Adipocyte (in vitro differentiated cells): Measurements from ENCODE around the gene PLAAT2.
"Not testable (repeated sequence)": the region's sequence is repeated elsewhere in the genome, so short reads cannot be mapped to it uniquely, and the experiment has no call there.

ENCODE experiments used
- DNase-seq: peaks from one replicate; pipeline ENCODE4 v3.0.0-alpha.2; 2015; ENCODE audit warnings: low read depth
- H3K27me3 ChIP-seq: replicated peaks from 2 replicates; pipeline ENCODE4 v1.7.0; 2013; ENCODE audit warnings: mild to moderate bottlenecking, low read length, moderate library complexity; ENCODE audit not compliant: control insufficient read depth, insufficient read depth
- H3K36me3 ChIP-seq: 2 replicates; pipeline ENCODE4 v1.7.0; 2013; ENCODE audit warnings: low read length, mild to moderate bottlenecking, moderate library complexity; ENCODE audit not compliant: control insufficient read depth, insufficient read depth, severe bottlenecking
- H3K4me1 ChIP-seq: 2 replicates; pipeline ENCODE4 v1.7.0; 2013; ENCODE audit warnings: mild to moderate bottlenecking, low read length, moderate library complexity; ENCODE audit not compliant: control insufficient read depth, insufficient read depth
- H3K4me3 ChIP-seq: 2 replicates; pipeline ENCODE4 v1.7.0; 2013; ENCODE audit warnings: mild to moderate bottlenecking, low read length, moderate library complexity
- H3K9ac ChIP-seq: 2 replicates; pipeline ENCODE4 v1.7.0; 2013; ENCODE audit warnings: mild to moderate bottlenecking, low read length, moderate library complexity
- H3K9me3 ChIP-seq: 2 replicates; pipeline ENCODE4 v1.7.0; 2013; ENCODE audit warnings: mild to moderate bottlenecking, low read length, moderate library complexity; ENCODE audit not compliant: control insufficient read depth

PLAAT2 gene

GRCh38 chr11:63599211-63600122 lies 36.3 kb upstream of the PLAAT2 start:
- H3K36me3 ChIP-seq, result peaks cover 39% of the 10 kb centered on the region
- no peak overlapping the region for H3K9ac ChIP-seq

GRCh38 chr11:63598556-63598955 lies 35.4 kb upstream of the PLAAT2 start:
- no peak for DNase-seq
- Histone ChIP-seq H3K4me3 (no peak overlapping the region), H3K36me3 (peaks cover 44% of the 10 kb centered on the region), H3K9me3 (no peaks in the 10 kb centered on the region), H3K9ac (no peak overlapping the region), H3K4me1 (peaks cover 51% of the 10 kb centered on the region), H3K27me3 (no peaks in the 10 kb centered on the region)

More at GRCh38 chr11:63599211-63600122, 36.3 kb upstream of the PLAAT2 start:
- peaks cover 56% of the 10 kb centered on the region for H3K4me1 ChIP-seq
- no peaks in the 10 kb centered on the region for H3K27me3 ChIP-seq
- no peak overlapping the region for H3K4me3 ChIP-seq
- no peaks in the 10 kb centered on the region for H3K9me3 ChIP-seq
- peak; percentile 43 for DNase-seq

- Histone ChIP-seq H3K36me3 (peaks cover 77% of the 10 kb centered on the region), H3K9ac (no peak overlapping the region), H3K4me3 (no peak overlapping the region), H3K4me1 (peaks cover 28% of the 10 kb centered on the region), H3K27me3 (no peaks in the 10 kb centered on the region), H3K9me3 (no peaks in the 10 kb centered on the region)
- DNase-seq, result peak; percentile 55
These were observed 32.1 kb upstream of the PLAAT2 start for GRCh38 chr11:63595296-63595695.

- H3K4me1 ChIP-seq, result peaks cover 8% of the 10 kb centered on the region
- no peak overlapping the region for H3K4me3 ChIP-seq
- DNase-seq, result peak; percentile 43
- peaks cover 90% of the 10 kb centered on the region for H3K36me3 ChIP-seq
- H3K27me3 ChIP-seq, result no peaks in the 10 kb centered on the region
- no peaks in the 10 kb centered on the region for H3K9me3 ChIP-seq
- H3K9ac ChIP-seq, result no peak overlapping the region
These were observed 29.8 kb upstream of the PLAAT2 start for GRCh38 chr11:63592975-63593395.

GRCh38 chr11:63590024-63590788 lies 27.0 kb upstream of the PLAAT2 start:
- DNase-seq, result no peak
- no peaks in the 10 kb centered on the region for H3K27me3 ChIP-seq

GRCh38 chr11:63589000-63589399 lies 25.8 kb upstream of the PLAAT2 start:
- no peak for DNase-seq
- Histone ChIP-seq H3K4me1 (peaks cover 2% of the 10 kb centered on the region), H3K36me3 (peaks cover 92% of the 10 kb centered on the region), H3K9me3 (no peaks in the 10 kb centered on the region), H3K27me3 (no peaks in the 10 kb centered on the region), H3K9ac (no peak overlapping the region), H3K4me3 (no peak overlapping the region)

More at GRCh38 chr11:63590024-63590788, 27.0 kb upstream of the PLAAT2 start:
- Histone ChIP-seq H3K9ac (no peak overlapping the region), H3K36me3 (peaks cover 94% of the 10 kb centered on the region), H3K4me3 (no peak overlapping the region), H3K4me1 (peaks cover 1% of the 10 kb centered on the region), H3K9me3 (no peaks in the 10 kb centered on the region)

- Histone ChIP-seq H3K9ac (no peak overlapping the region), H3K4me1 (peaks cover 12% of the 10 kb centered on the region), H3K27me3 (no peaks in the 10 kb centered on the region), H3K36me3 (peaks cover 91% of the 10 kb centered on the region), H3K4me3 (no peak overlapping the region), H3K9me3 (peaks cover 6% of the 10 kb centered on the region)
- DNase-seq, result no peak
These were observed 23.4 kb upstream of the PLAAT2 start for GRCh38 chr11:63586451-63587166.

- Histone ChIP-seq H3K9me3 (peaks cover 18% of the 10 kb centered on the region), H3K4me3 (no peak overlapping the region), H3K36me3 (peaks cover 77% of the 10 kb centered on the region), H3K27me3 (no peaks in the 10 kb centered on the region), H3K4me1 (peaks cover 12% of the 10 kb centered on the region), H3K9ac (no peak overlapping the region)
- no peak for DNase-seq
These were observed 20.1 kb upstream of the PLAAT2 start for GRCh38 chr11:63583357-63583677.

GRCh38 chr11:63581224-63581623 lies 18.0 kb upstream of the PLAAT2 start:
- H3K9ac ChIP-seq, H3K27me3 ChIP-seq, H3K4me3 ChIP-seq, DNase-seq: not testable (repeated sequence)
- Histone ChIP-seq H3K4me1 (peaks cover 17% of the 10 kb centered on the region), H3K36me3 (peaks cover 69% of the 10 kb centered on the region), H3K9me3 (peaks cover 18% of the 10 kb centered on the region)

- Histone ChIP-seq H3K36me3 (peaks cover 65% of the 10 kb centered on the region), H3K9me3 (peaks cover 18% of the 10 kb centered on the region), H3K4me1 (peaks cover 38% of the 10 kb centered on the region)
- not testable (repeated sequence) for H3K27me3 ChIP-seq, H3K9ac ChIP-seq, DNase-seq, H3K4me3 ChIP-seq
These were observed 15.7 kb upstream of the PLAAT2 start for GRCh38 chr11:63578882-63579281.
